K562 (cell line): Measurements from ENCODE around the gene DHCR24. TPM values are rescaled to one million over a fixed set of nuclear protein-coding genes. Genes with fewer than 3 reads are reported as not detected.
A peak's percentile ranks its signal among the peaks of the same experiment; 100 is the strongest.

Experiments
- ATF7 ChIP-seq: fragments of 450-650 bp; IDR thresholded peaks from 2 replicates; pipeline ENCODE4 v1.7.1; 2014; ENCODE audit warnings: mild to moderate bottlenecking, moderate library complexity
- BACH1 ChIP-seq: fragments of 200-800 bp; sonication (Bioruptor generic); IDR thresholded peaks from 2 replicates; pipeline ENCODE4 v1.6.1; 2016; ENCODE audit warnings: missing genetic modification characterization, missing compliant biosample characterization
- CBFB ChIP-seq: sonication (generic); formaldehyde crosslinking; IDR thresholded peaks from 2 replicates; pipeline ENCODE4 v1.4.0; 2020; ENCODE audit warnings: mild to moderate bottlenecking, missing genetic modification reagents
- ETS2 ChIP-seq: IDR thresholded peaks from 2 replicates; pipeline ENCODE4 v1.6.1; 2016; ENCODE audit warnings: borderline replicate concordance, missing genetic modification characterization, mild to moderate bottlenecking, moderate library complexity, missing compliant biosample characterization; ENCODE audit not compliant: poor library complexity, severe bottlenecking
- NFIC ChIP-seq: fragments of 450-650 bp; IDR thresholded peaks from 2 replicates; pipeline ENCODE4 v1.6.1; 2017; ENCODE audit warnings: mild to moderate bottlenecking, inconsistent platforms
- NR2C2 ChIP-seq, 2 experiments: fragments of 200-800 bp in 1 of 2; sonication (Bioruptor generic) in 1 of 2; sonication (generic) in 1 of 2; formaldehyde crosslinking in 1 of 2; IDR thresholded peaks; 2 replicates each; pipeline versions ENCODE4 v1.6.1 to v1.8.0; 2016 to 2022; ENCODE audit warnings: mild to moderate bottlenecking in 1 of 2, missing compliant biosample characterization in 1 of 2, missing genetic modification characterization in 1 of 2, missing genetic modification reagents in 1 of 2
- ZNF436 ChIP-seq: fragments of 250-450, 450-650 bp; sonication (Bioruptor Pico); formaldehyde crosslinking; IDR thresholded peaks from 2 replicates; pipeline ENCODE4 v1.7.0; 2020; ENCODE audit warnings: mild to moderate bottlenecking
- polyA plus RNA-seq, 8 experiments: library from polyadenylated mRNA; depleted of rRNA in 4 of 8; stranded (reverse) in 5 of 8; unstranded in 3 of 8; fragments of >200 nt; fragmentation: Nextera tagmentation in 2 of 8; fragmentation: Illumina TruSeq in 1 of 8; extraction: Ambion mirVana in 2 of 8; extraction: Trizol in 1 of 8; gene quantifications; 2 replicates each; pipeline versions ENCODE4 v1.2.1 to v1.2.3, GENCODE V29; 2011 to 2014; ENCODE audit warnings: inconsistent platforms in 1 of 8, missing spikeins in 1 of 8
- total RNA-seq, 7 experiments: library from RNA; depleted of rRNA in 6 of 7; stranded (reverse); fragments of >200 nt in 6 of 7; fragmentation: Illumina TruSeq in 2 of 7; extraction: Trizol in 2 of 7; gene quantifications; 2 replicates each; pipeline versions ENCODE4 v1.2.1 to v1.2.3, GENCODE V29; 2011 to 2021; ENCODE audit warnings: low replicate concordance in 1 of 7
- TF ChIP-seq, protein P1 (sequence below): sonication (generic); formaldehyde crosslinking; IDR thresholded peaks from 2 replicates; pipeline ENCODE4 v1.8.1; 2022; ENCODE audit warnings: missing genetic modification reagents

DHCR24 gene
- total and polyA plus RNA-seq, 9 of the 15 experiments (the other 6 are each of a cell fraction or from before 2014, with no cell fraction given): 23.4 to 161 (median 79.9) TPM

- no peak for TF ChIP-seq NR2C2 (CRISPR knock-in tag; IDR thresholded peaks at IDR 0.05)
- peak; percentile 47; the same call in 1 of the 2 replicates for TF ChIP-seq NR2C2 (tag; IDR thresholded peaks at IDR 0.05)
- peak; percentile 55; the same call in 1 of the 2 replicates for TF ChIP-seq BACH1 (tag)
- no peak for TF ChIP-seq NFIC
- TF ChIP-seq, protein P1, sequence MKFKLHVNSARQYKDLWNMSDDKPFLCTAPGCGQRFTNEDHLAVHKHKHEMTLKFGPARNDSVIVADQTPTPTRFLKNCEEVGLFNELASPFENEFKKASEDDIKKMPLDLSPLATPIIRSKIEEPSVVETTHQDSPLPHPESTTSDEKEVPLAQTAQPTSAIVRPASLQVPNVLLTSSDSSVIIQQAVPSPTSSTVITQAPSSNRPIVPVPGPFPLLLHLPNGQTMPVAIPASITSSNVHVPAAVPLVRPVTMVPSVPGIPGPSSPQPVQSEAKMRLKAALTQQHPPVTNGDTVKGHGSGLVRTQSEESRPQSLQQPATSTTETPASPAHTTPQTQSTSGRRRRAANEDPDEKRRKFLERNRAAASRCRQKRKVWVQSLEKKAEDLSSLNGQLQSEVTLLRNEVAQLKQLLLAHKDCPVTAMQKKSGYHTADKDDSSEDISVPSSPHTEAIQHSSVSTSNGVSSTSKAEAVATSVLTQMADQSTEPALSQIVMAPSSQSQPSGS (CRISPR knock-in tag): no peak
- 0 out of 2 replicates have a peak, but pooled peaks have one; percentile 20 for TF ChIP-seq ATF7
- no peak for TF ChIP-seq ETS2 (tag)
- TF ChIP-seq CBFB (CRISPR knock-in tag): no peak
- TF ChIP-seq ZNF436 (CRISPR knock-in tag): no peak
- TF ChIP-seq, all 486 proteins: peak for 43
These were observed 25.8 kb downstream of the DHCR24 start (continued) for GRCh38 chr1:54861070-54861761.
